ENCODE data around the gene ERFE. TPM values are rescaled to one million over a fixed set of nuclear protein-coding genes. Genes with fewer than 3 reads are reported as not detected.

The ERFE gene
- total and polyA plus RNA-seq, 8 donors, result 0.13 to 1.1 (median 0.82) TPM; not detected in 4

GRCh38 chr2:238132463-238133450 lies 26.0 kb upstream of the ERFE start:
- Histone ChIP-seq H3K4me3 (no peak overlapping the region), H3K27me3 (no peaks in the 10 kb centered on the region), H3K4me1 (peaks cover 0 to 2% (median 0%) of the 10 kb centered on the region in 4 donors), H3K9me3 (no peaks in the 10 kb centered on the region), H3K27ac (no peak overlapping the region), H3K36me3 (no peaks in the 10 kb centered on the region)
- no peak for DNase-seq
- intact Hi-C loops (cut with DNase I; ENCODE audit: low total_unique reads), result no loop called here
- TF ChIP-seq POLR2A (IDR thresholded peaks at IDR 0.05), result no peak
- no peak for TF ChIP-seq CTCF (IDR thresholded peaks at IDR 0.05)
- TF ChIP-seq EP300 (IDR thresholded peaks at IDR 0.05), result no peak
- no peak for TF ChIP-seq POLR2AphosphoS5 (IDR thresholded peaks at IDR 0.05)
- 91 to 95% (median 92%) methylated on average over 20 to 23 of the region's 23 CpGs for WGBS, 5 donors

- no peaks in the 10 kb centered on the region for H3K9me3 ChIP-seq
- H3K4me3 ChIP-seq, result no peak overlapping the region
- intact Hi-C loops (cut with DNase I; ENCODE audit: low total_unique reads), result no loop called here
- TF ChIP-seq POLR2AphosphoS5 (IDR thresholded peaks at IDR 0.05) (no peak), CTCF (IDR thresholded peaks at IDR 0.05) (no peak)
- no peaks in the 10 kb centered on the region for H3K36me3 ChIP-seq
- WGBS, 5 donors, result 69 to 78% (median 77%) methylated on average over 8 to 14 of the region's 14 CpGs
- H3K27me3 ChIP-seq, result no peaks in the 10 kb centered on the region
- no peak for DNase-seq
- H3K27ac ChIP-seq, result no peak overlapping the region
- H3K4me1 ChIP-seq, result peaks cover 0 to 9% (median 7%) of the 10 kb centered on the region in 4 donors
Measured at GRCh38 chr2:238133499-238134392, 25.0 kb upstream of the ERFE start.

- H3K36me3 ChIP-seq, result no peaks in the 10 kb centered on the region
- peaks cover 0 to 15% (median 9%) of the 10 kb centered on the region in 4 donors for H3K4me1 ChIP-seq
- no peak overlapping the region for H3K27ac ChIP-seq
- intact Hi-C loops (cut with DNase I; ENCODE audit: low total_unique reads), result no loop called here
- no peak for TF ChIP-seq CTCF (IDR thresholded peaks at IDR 0.05)
- TF ChIP-seq EP300 (IDR thresholded peaks at IDR 0.05), result no peak
- TF ChIP-seq POLR2A (IDR thresholded peaks at IDR 0.05), result no peak
- no peak for TF ChIP-seq POLR2AphosphoS5 (IDR thresholded peaks at IDR 0.05)
- 92 to 98% (median 94%) methylated on average over 7 to 11 of the region's 11 CpGs for WGBS, 5 donors
- H3K27me3 ChIP-seq, result no peaks in the 10 kb centered on the region
- no peaks in the 10 kb centered on the region for H3K9me3 ChIP-seq
- no peak overlapping the region for H3K4me3 ChIP-seq
- no peak for DNase-seq
Measured at GRCh38 chr2:238134393-238134785, 24.4 kb upstream of the ERFE start.

- 85 to 88% (median 87%) methylated on average over 14 to 15 of the region's 15 CpGs for WGBS, 5 donors
- Histone ChIP-seq H3K4me3 (no peak overlapping the region), H3K9me3 (no peaks in the 10 kb centered on the region), H3K4me1 (peaks cover 0 to 20% (median 9%) of the 10 kb centered on the region in 4 donors), H3K27me3 (no peaks in the 10 kb centered on the region), H3K36me3 (no peaks in the 10 kb centered on the region), H3K27ac (no peak overlapping the region)
- no peak for TF ChIP-seq CTCF (IDR thresholded peaks at IDR 0.05)
- TF ChIP-seq POLR2A (IDR thresholded peaks at IDR 0.05), result no peak
- no peak for TF ChIP-seq EP300 (IDR thresholded peaks at IDR 0.05)
- TF ChIP-seq POLR2AphosphoS5 (IDR thresholded peaks at IDR 0.05), result no peak
- intact Hi-C loops (cut with DNase I; ENCODE audit: low total_unique reads), result no loop called here
- DNase-seq, result no peak
Measured at GRCh38 chr2:238135601-238136150, 23.1 kb upstream of the ERFE start.

Measured in stomach (tissue), 9 donors.